Germinal center (tissue), 1 donor: ENCODE data around the gene HNRNPU.
A peak's percentile ranks its signal among the peaks of the same experiment; 100 is the strongest.
"Not testable (repeated sequence)": the region's sequence is repeated elsewhere in the genome, so short reads cannot be mapped to it uniquely, and the experiment has no call there.

ENCODE experiments used
- DNase-seq: peaks from one replicate; pipeline ENCODE4 v3.0.0; 2012; ENCODE audit warnings: mixed read lengths, low spot score

Gene HNRNPU

DNA sequence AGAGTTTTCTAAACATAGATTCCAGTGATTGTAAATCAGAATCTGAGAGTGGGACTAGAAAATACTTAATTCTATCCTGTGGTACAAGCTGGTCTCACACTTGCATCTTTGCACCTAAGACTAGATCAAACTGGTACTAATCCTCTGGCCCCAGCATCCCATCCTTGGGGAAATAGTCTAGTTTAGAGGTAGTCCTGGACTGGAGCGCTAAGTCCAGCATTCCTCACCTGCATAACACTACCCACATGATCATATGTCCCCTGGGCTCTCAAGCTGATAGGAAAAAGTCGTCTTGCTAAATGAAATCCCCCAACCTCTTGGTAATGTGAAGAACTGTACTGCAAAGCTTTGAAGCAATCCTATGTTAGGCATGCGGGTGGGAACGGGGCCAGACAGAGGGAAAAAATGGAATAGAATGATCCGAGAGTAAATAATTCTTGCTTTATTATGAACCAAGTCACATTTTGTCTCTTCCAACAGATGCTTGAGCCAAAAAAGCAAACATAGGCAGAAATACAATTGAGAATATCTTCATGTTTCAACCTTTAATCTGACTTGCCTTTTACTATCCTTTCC, 24.0 kb downstream of the HNRNPU start:
- no peak for DNase-seq

DNA sequence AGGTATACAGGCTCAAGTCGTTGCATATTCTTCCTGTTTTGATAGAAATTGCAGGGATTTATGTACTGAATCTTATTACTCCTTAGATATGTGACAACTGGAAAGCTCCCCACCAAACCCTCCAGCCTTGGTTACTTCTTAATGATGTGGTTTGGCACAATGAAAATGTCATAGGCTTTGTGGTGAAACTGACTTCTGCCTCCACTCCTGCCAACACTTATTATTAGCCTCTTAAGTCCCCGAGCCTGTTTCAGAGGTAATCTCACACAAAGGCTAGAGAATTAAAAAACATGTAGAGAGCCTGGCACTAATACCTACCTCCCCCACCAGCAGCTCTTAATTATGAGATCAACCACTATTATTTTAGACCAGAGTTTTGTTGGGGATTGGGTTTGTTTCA, 24.7 kb downstream of the HNRNPU start:
- DNase-seq = no peak

DNA sequence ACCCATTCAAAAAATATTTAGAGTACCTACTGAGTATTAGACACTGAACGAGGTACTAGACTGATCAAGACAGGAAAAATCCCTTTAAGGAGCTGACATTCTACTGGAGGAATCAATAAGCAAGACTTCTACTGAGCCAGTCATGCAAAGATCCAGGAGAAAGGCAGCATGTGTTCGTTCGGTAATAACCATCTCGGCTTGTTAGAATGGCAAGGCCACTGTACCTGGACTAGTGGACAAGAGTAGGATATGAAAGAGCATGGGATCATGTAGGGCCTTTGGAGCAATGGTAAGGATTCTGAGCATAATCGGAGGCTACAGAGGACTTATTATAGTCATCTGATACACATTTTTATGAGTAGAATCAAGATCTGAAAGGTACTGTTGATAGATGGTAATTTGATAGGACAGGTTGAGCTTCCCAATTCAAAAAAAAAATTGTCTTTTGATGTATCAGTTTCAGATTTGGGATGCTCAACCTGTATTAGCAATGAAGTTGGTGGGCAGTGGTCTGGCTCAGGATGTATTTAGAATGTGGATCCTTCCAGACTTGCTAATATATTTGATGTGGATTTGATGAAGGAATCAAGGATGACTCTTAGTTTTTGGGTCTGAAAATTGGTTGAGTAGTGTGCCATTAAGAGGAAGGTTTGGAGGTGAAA, 26.6 kb downstream of the HNRNPU start:
- DNase-seq = no peak

DNA sequence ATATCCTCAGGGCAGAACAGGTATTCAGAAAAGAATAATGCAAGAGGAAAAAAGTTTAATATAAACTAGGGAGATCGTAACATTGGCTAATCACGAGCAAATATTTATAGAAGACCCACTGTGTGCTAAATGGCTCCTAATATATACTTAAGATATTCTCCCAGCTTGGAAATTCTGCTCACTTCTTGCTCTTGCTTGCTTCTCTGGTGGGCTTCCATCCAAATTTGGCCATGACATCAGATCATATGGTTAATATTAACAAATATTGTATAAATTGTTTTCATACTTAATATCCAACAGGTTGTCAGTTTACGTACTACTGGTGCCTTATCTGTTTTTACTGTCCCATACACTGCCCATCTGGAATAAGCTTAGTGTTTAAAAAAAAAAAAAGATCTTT, 27.8 kb downstream of the HNRNPU start:
- no peak for DNase-seq

DNA sequence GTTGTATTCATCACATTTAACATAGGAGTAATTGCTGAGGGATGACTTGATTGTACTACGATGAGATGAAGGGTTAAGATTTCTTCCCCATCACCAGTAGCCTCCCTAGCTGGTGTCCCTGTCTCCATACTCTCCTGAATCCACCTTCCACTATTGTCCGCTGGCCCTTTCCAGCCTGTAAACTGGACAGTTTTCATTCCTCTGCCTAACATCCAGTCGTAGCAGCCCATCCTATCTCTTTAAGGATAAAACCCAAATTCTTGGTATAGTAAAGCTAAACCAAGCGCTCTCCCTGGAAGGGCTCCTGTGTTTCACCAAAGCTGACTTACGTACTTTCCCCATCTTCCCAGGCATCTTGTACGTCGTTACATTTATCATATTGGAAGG, 28.2 kb downstream of the HNRNPU start:
- no peak for DNase-seq

DNA sequence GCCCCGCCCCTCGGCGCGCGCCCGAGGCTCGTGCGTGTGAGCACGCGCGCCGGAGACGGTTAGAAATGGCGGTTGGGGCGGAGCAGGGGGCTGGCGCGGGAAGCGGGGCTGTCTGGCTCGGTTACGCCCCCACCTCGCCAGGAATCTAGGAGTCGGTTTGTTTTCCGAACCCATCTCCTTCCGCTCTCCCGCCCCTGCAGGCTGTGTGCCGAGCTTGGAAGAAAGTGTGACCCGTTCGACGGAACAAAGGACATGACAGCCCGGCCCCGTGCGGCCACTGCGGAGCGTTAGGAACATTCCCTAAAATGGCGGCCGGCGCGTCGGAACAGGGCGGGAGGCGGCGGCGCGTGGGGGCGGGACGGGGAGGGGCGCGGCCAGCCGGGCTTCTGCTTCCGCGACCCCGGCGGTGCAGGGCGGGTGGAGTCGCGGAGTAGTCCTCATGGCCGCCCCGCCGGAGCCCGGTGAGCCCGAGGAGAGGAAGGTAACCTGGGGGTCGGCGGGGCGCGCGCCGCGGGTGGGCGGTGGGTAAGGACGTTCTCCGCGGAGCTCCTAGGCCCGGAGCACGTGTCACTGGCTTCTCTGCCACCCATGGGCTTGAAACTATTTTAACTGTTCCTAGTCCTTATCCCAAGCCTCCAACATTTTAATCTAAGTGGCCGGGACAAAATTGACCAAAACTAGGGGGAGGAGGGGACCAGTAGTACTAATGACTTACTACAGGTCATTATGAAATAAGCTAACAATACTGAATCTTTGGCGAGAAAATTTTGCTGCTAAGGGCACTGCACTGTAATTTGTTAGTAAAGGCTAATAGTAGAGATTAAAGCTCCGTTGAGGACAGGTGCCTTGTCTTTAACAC, 28.8 kb downstream of the HNRNPU start, which contains the start of gene COX20:
Gene COX20 (plus strand): TSS at position 383 of the 859 bp plus-strand sequence. CDS start 57 bp downstream, at position 440.
- DNase-seq = peak; percentile 89

DNA sequence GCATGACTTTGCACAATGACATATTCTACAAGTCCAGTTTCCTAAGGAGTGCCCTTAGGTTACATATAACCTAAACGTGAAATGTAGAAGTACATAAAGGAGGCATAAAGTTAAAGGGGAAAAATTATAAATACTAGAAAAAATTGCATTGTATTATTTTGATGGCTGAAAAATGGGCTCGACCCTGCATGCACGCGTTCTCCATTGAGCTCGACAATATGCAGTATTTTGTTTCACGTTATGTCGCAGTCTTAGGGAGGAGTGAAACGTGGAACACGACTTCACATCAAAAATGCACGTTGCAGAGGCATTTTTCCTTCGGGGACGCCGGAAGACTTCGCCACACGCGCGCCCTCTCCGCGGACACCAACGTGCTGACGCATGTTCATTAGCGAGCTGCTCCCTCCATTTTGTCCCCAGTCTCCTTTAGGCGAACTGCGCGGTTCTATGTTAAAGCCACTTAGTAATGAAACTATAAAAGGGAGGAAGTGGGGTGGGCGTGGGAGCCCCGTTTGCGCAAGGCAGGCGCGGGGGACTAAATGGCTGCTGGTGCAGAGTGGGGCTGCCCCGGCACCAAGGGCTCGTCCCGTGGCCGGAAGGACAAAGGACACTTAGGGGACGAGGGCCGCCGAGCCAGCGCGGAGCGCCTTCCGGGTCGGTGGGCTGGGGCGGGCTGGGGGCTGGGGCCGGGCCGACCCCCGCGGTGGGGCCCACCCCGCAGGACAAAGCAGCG, 29.6 kb downstream of the HNRNPU start:
- DNase-seq = peak; percentile 86

DNA sequence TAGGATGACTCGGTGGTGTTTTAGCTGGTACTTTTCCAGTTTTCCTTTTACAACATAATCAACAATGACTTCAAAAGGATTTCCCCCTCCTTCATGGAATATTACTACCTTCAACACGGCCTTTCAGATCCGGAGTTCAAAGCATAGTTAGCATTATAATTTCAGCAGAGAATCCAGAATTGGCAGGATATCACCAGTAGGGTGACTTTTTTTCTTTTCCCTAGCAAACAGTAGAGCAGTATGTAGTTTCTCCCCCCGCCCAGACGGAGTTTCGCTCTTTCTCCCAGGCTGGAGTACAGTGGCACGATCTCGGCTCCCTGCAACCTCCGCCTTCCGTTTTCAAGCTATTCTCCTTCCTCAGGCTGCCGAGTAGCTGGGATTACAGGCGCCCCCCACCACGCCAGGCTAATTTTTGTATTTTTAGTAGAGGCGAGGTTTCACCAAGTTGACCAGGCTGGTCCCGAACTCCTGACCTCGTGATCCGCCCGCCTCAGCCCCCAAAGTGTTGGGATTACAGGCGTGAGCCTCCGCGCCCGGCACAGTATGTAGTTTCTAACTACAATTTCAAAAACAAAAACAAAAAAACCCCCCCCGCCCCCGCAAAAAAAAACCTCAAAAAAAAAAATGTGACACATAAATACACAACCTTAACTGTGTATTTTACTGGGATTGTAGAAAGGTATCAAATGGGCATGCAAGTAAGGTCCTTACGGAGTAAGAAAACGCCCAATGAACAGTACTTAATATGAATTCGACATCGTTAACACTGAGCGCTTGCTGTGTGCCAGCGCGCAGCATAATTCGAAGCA, 30.4 kb downstream of the HNRNPU start:
- DNase-seq = peak; percentile 50

DNA sequence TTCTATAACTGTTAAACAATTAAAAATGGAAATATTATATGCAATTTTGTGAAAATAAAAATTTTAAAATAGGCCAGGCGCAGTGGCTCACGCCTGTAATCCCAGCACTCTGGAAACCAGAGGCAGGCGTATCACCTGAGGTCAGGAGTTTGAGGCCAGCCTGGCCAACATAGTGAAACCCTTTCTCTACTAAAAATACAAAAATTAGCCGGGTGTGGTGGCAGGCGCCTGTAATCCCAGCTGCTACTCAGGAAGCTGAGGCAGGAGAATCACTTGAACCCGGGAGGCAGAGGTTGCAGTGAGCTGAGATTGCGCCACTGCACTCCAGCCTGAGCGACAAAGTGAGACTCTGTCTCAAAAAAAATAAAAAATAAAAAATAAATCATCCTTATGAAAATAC, 31.1 kb downstream of the HNRNPU start:
- not testable (repeated sequence) for DNase-seq

DNA sequence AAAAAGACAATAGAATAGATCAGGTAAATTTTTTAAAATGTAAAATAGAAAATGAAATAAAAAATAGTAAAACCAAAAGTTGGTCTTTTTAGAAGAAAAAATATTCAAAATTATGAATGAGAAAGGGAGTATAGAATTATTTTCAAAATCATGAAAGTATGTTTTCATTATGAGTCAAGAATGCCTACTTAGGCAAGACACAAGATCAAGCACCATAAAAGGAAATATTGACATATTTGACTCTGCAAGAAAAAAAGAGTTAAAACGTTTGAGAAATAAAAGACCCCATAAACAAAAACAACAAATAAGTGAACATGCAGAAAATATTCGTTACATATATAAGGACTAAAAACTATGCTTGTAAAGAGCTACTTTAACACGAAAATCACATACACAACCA, 33.7 kb downstream of the HNRNPU start:
- no peak for DNase-seq

DNA sequence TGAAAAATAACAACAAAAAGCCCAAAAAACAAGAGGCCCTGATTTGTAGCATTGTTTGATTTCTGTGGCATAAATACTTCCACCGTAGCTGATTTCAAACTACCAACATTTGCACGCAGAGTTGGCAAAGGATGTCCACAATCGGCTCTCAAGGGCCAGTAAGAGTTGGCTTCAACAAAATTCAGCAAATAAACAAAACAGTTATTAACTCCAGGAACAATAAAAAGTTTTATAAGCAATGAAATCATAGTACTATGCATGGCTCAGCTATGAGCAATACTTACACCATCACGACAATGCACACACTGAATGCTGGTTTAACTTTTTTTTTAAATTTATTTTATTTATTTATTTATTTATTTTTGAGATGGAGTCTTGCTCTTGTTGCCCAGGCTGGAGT, 37.6 kb downstream of the HNRNPU start:
- no peak for DNase-seq

DNA sequence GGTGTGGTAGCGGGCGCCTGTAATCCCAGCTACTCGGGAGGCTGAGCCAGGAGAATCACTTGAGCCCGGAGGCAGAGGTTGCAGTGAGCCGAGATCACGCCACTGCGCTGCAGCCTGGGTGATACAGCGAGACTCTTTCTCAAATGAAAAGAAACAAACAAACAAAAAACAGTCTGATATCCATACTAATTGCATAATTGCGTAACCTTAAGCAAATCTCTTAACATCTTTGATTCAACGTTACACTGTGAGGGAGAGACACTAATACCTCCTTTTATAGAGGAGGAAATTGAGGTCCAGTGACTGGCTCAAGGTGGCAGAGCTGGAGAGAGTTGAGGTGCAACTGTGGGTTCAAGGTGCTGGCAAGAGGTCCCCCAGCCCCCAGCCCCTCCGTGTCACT, 41.5 kb downstream of the HNRNPU start:
- DNase-seq = no peak

DNA sequence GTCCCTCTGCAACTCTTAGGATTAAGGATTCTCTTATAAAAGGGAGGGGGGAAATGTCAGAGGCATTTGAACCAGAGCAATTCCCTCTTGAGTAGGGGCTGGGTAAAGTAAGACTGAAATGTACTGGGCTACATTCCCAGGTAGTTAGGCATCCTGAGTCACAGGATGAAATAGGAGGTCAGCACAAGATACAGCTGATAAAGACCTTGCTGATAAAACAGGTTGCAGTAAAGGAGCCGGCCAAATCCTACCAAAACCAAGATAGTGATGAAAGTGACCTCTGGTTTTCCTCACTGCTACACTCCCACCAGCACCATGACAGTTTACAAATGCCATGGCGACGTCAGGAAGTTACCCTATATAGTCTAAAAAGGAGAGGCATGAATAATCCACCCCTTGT, 43.2 kb downstream of the HNRNPU start:
- DNase-seq = no peak

DNA sequence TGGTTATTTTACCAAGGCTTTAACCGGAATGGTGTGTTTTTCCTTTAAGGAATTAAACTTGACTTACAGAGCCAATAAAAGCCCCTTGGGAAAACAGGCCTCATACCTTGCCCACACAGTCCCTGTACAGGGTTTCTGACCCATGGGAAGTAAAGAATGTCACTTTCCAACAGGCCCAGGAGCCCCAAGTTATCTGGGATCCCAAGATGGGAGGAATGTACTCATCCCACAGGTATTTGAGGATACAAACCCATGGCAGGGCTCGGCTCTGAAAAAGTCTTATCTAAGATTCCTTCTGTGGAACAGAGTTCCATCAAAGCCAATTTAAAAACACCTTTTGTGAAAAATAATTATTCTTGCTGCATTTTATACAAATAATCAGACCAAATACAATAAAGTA, 44.2 kb downstream of the HNRNPU start:
- no peak for DNase-seq

DNA sequence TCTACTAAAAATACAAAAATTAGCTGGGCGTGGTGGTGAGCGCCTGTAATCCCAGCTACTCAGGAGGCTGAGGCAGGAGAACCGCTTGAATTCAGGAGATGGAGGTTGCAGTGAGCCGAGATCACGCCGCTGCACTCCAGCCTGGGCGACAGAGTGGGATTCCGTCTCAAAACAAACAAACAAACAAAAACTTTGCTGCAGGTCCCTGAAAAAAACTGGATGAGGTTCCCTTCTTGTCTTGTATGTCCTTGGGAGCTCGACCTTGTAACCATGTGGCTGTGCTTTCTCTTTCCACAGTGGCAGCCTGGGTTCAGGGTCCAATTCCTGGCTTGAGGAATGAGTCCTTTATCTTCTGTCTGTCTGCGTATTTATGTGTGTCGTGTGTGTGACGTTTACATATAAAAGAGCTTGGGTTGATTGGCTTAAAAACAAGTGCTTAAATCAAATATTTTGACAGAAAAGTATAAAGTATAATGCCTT, 46.9 kb downstream of the HNRNPU start:
- DNase-seq = no peak

DNA sequence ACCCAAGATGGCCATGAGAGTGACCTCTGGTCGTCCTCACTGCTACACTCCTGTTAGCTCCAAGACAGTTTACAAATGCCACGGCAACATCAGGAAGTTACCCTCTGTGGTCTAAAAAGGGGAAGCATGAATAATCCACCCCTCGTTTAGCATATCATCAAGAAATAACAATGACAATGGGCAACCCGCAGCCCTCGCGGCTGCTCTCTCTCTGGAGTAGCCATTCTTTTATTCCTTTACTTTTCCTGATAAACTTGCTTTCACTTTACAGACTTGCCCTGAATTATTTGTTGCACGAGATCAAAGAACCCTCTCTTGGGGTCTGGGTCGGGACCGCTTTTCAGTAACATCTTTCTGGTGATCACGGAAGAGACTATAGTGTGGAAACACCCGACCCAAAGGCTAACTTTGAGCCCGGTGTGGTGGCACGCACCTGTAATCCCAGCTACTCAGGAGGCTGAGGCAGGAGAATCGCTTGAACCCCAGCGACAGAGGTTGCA, 48.7 kb downstream of the HNRNPU start:
- DNase-seq = no peak

DNA sequence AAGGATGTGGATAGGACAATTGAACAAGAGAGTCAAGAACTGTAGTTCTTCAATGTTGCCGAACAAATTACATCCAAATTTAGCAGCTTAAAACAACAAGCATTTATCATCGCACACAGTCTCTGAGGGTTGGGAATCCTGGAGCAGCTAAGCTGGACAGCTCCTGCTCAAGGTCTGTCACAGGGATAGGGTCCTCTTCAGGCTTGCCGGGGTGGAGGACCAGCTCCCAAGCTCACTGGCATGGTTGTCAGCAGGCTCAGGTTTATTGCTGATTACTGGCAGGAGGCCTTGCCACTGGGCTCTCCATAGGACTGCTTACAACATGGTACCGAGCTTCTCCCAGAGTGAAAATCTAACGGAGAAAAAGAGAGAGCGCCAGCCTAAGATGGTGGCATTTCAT, 51.0 kb downstream of the HNRNPU start:
- no peak for DNase-seq

DNA sequence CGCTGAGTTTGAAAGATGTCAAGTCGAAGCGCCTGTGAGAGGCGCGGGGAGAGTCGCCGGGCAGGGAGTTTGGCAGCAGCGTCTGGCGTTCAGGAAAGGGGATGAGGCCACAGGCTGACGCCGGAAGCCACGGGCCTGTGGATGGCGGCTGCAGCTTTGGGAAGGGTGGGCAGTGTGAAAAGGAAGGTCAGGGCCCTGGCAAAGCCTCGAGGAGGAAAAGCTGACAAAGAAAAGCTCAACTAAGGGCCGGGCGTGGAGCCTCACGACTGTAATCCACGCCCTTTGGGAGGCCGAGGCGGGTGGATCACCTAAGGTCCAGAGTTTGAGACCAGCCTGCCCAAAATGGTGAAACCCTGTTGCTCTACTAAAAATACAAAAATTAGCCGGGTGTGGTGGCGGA, 54.1 kb downstream of the HNRNPU start:
- no peak for DNase-seq

DNA sequence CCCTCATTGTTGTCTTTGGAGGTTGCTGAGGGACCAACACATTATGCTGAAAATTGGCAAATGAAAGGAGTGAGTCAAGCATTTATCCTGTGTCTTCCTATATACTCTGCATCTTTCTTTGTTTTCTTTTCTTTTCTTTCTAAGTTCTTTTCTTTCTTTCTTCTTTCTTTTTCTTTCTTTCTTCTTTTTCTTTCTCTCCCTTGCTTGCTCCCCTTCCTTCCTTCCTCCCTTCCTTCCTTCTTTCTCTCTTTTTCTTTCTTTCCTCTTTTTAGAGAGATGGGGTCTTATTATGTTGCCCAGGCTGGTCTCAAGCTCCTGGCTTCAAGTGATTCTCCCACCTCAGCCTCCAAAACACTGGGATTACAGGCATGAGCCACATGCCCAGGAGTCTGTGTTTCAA, 57.2 kb downstream of the HNRNPU start:
- no peak for DNase-seq

DNA sequence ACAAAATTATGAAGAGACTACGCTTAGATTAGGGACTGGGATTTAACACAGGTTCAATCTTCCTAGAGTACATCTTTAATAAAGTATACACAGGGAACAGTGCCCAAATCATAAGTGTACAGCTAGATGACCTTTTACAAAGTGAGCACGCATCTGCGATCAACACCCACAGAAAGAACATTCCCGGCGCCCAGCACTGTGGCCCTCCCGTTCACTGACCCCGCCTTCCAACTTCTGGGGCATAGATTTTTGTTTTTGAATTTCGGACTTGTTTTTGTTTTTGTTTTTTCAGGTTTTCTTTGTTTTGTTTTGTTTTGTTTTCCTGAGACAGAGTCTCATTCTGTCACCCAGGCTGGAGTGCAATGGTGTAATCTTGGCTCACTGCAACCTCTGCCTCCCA, 59.5 kb downstream of the HNRNPU start:
- DNase-seq = no peak

DNA sequence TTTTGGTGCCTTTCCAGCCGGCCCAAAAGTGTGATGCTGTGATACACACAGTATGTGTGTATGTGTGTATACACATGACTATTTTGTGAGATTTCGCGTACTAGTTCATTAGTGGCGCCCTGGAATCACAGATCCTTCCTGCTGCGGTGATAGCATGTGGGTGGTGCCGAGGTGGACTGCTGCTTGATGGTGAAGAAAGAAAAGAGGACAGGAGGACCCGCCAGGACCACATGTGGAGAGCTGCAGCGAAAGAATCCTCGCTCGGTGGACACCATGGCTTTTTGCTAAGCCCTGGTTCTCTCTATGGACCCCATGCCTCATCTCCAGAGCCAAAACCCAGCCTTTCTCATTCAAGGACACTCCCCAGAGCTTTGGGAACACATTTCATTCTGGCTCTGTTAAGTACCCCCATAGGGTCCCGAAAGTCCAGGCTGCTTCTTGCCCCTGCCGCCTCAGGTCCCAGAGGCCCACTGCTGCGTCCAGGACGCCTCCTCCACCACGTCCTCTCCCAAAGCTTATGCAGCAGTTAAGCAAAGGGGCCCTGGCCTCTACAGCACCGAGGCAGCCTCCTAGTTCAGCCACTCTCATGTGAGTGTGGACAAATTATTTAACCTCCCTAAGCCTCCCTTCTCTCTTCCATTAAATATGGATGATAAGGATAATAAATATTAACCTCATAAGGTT, 61.6 kb downstream of the HNRNPU start:
- DNase-seq = no peak
